Urinary bladder (tissue), 4 donors: ENCODE measurements around the gene SLC7A6OS. TPM values are rescaled to one million over a fixed set of nuclear protein-coding genes. Genes with fewer than 3 reads are reported as not detected.

Experiments used
- DNase-seq: peaks from one replicate; pipeline ENCODE4 v3.0.0-alpha.2; 2015; ENCODE audit errors: extremely low spot score
- H3K27ac ChIP-seq: one replicate; pipeline ENCODE4 v1.5.1; 2013; ENCODE audit warnings: low read depth, mild to moderate bottlenecking, moderate library complexity
- H3K36me3 ChIP-seq: one replicate; pipeline ENCODE4 v1.6.1; 2013; ENCODE audit warnings: mild to moderate bottlenecking, moderate library complexity; ENCODE audit not compliant: insufficient read depth
- H3K4me1 ChIP-seq: one replicate; pipeline ENCODE4 v1.6.1; 2013; ENCODE audit warnings: mild to moderate bottlenecking, moderate library complexity; ENCODE audit not compliant: insufficient read depth
- H3K4me3 ChIP-seq: one replicate; pipeline ENCODE4 v1.5.1; 2013; ENCODE audit warnings: low read depth, low read length
- WGBS: extraction: QIAGEN DNeasy Blood & Tissue Kit; methylation state at CpG from one replicate; pipeline ENCODE4 v1.1.7; 2013; 5-methylcytosine and 5-hydroxymethylcytosine counted together
- polyA plus RNA-seq: library from polyadenylated mRNA; stranded (reverse); fragments of 200-250 nt; gene quantifications from one replicate; pipeline ENCODE4 v1.2.3, GENCODE V29; 2013
- total RNA-seq: library from RNA; depleted of rRNA; stranded (reverse); fragments of >200 nt; gene quantifications from one replicate; pipeline ENCODE4 v1.2.3, GENCODE V29; 2014
- donor health status: healthy with polysubstance abuse.
- donor health status: healthy.

The SLC7A6OS gene
- total and polyA plus RNA-seq, 2 donors, result 9.8 to 15.0 TPM

- H3K36me3 ChIP-seq, result peaks cover 11% of the 10 kb centered on the region
- H3K4me3 ChIP-seq, result no peak overlapping the region
- no peaks in the 10 kb centered on the region for H3K4me1 ChIP-seq
- 90% methylated on average over 10 of the region's 10 CpGs for WGBS
- no peak overlapping the region for H3K27ac ChIP-seq
- DNase-seq, result no peak
Observed at GRCh38 chr16:68349838-68350410, 39.2 kb upstream of the SLC7A6OS start.

GRCh38 chr16:68348639-68349445 lies 38.1 kb upstream of the SLC7A6OS start:
- no peak for DNase-seq
- no peak overlapping the region for H3K4me3 ChIP-seq
- WGBS, result 93% methylated on average over 27 of the region's 27 CpGs
- peaks cover 8% of the 10 kb centered on the region for H3K36me3 ChIP-seq
- H3K27ac ChIP-seq, result no peak overlapping the region
- H3K4me1 ChIP-seq, result no peaks in the 10 kb centered on the region

DNA sequence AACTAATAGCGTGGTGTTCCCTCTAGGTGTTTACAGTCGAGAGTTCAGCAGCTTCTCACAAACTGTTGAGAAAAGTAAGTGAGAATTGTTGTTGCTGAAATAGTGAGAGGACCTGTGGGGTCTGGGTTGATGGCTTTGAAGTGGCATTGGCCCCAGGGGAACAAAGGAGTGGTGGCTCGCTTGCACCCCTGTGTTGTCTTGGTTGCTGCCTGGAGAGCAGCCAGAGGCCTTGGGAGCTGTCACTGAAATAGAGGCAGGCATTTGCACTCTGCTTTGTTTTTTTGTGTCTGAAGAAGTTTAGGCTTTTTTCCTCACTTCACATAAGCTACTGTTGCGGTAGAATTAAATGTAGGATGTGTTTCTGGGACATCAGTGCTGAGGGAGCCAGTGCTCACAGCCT lies 36.9 kb upstream of the SLC7A6OS start:
- DNase-seq, result no peak
- Histone ChIP-seq H3K4me3 (no peak overlapping the region), H3K36me3 (peaks cover 5% of the 10 kb centered on the region), H3K4me1 (no peaks in the 10 kb centered on the region), H3K27ac (no peak overlapping the region)
- 84% methylated on average over 4 of the region's 4 CpGs for WGBS

DNA sequence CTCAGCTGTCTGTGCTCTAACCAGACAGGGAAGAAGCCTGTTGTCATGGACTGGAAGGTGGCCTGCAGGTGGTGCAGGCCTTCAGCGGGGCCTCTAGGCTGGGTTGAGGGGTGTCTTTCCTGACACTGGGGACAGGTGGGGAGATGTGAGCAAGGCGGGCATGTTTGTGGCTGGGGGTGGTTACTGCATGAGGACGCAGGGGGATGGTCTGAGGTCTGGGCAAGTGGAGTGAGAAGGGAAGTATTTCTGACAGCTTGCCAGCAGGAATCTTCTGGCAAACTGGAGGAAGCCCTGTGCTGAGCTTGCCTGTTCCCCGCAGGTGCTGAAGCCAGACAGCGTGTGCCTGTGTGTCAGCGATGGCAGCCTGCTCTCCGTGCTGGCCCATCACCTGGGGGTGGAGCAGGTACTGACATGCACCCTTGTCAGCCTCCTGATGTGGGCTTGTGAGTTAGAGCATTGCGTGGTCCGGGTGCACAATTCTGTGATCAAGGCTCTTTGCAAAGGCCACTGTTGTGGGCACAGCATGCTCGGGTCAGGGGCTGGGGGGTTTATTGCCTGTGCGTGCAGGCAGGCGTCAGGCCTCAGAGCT lies 36.2 kb upstream of the SLC7A6OS start:
- no peak for DNase-seq
- peaks cover 8% of the 10 kb centered on the region for H3K36me3 ChIP-seq
- no peak overlapping the region for H3K27ac ChIP-seq
- no peaks in the 10 kb centered on the region for H3K4me1 ChIP-seq
- H3K4me3 ChIP-seq, result no peak overlapping the region
- 88% methylated on average over 12 of the region's 12 CpGs for WGBS

DNA sequence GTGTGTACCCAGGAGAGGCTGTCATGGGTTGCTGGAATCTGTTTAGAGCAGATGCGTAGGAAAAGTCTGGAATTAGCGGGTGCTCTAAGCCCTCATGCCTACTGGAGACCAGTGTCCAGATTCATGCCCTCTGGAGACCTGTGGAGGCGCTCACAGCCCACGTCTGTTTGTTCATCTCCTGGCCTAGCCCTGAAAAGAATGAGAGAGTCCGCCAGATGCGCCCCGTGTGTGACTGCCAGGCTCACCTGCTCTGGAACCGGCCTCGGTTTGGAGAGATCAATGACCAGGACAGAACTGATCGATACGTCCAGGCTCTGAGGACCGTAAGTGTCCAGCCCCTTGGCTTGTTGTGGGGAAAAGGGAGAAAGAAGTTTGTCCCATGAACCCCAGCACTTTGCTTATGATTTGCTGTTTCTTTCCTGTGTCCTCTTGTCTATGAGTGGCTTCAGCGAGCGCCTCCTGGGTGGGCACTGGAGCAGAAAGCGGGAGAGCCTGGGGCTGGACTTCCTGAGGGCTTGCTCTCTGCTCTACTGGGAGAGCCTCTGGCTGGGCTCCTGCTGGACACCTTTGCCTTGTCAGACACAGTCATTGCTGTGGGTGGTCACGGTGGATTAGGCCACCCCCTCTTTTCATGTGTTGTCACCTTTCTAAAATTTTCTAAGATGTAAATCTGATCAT lies 35.4 kb upstream of the SLC7A6OS start:
- H3K36me3 ChIP-seq, result peaks cover 8% of the 10 kb centered on the region
- DNase-seq, result no peak
- H3K4me3 ChIP-seq, result no peak overlapping the region
- 95% methylated on average over 16 of the region's 16 CpGs for WGBS
- no peak overlapping the region for H3K27ac ChIP-seq
- no peaks in the 10 kb centered on the region for H3K4me1 ChIP-seq

DNA sequence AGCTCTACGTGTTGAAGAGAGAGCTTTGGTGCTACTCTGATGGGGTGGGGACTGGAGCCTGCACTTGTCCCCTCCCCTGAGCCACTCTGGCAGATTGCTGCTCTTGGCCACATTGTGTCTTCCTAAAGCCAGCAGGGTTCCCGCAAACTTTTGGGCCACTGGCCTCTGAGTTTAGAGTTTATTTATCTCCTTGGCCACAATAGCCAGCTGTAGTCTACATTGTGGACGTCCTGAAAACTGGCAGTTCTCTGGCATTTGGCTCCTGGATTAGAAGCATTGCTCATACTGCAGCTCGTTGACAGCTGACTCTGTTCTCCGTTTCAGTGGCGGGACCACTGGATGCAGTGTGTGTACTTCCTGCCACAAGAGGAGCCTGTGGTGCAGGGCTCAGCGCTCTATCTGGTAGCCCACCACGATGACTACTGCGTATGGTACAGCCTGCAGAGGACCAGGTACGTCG lies 34.6 kb upstream of the SLC7A6OS start:
- Histone ChIP-seq H3K27ac (no peak overlapping the region), H3K4me3 (no peak overlapping the region), H3K36me3 (peaks cover 8% of the 10 kb centered on the region), H3K4me1 (no peaks in the 10 kb centered on the region)
- no peak for DNase-seq
- WGBS, result 73% methylated on average over 11 of the region's 11 CpGs

DNA sequence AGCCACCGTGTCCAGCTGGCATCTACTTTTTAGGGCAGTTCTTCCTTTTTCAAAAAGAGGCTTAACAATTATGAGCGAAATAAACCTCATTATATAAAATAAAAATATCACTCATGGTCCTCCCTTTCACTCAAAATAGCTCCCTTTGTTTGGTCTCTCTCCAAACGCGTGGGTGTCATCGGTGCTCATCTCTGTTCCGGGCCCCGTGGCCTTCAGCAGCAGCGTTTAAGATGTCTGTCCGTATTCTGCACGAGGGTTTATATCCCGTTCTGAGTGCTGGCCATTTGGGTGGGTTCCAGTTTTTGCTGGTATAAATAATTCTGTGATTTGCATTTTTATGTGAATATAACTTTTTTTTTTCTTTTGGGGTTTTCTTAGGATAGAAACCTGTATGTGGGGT lies 33.5 kb upstream of the SLC7A6OS start:
- Histone ChIP-seq H3K36me3 (peaks cover 9% of the 10 kb centered on the region), H3K4me1 (no peaks in the 10 kb centered on the region), H3K4me3 (no peak overlapping the region), H3K27ac (no peak overlapping the region)
- 77% methylated on average over 11 of the region's 11 CpGs for WGBS
- DNase-seq, result no peak

DNA sequence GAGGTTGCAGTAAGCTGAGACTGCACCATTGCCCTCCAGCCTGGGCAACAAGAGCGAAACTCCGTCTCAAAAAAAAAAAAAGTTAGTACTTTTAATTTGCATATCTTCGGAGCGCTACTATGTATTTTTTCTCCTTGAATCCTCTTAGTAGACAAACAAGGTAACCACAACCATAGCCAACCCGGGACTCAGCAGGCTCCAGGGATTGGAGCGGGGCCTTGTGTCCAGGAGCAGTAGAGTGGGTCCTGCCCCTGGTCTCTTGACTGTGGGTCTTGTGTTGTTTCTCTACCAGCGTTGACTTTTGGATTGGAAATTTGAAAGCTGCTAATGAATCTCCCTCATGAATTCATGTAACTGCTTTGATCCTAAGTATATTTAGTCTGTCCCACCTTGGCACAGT lies 32.4 kb upstream of the SLC7A6OS start:
- no peak for DNase-seq
- WGBS, result 95% methylated on average over 7 of the region's 7 CpGs
- H3K36me3 ChIP-seq, result peaks cover 8% of the 10 kb centered on the region
- no peak overlapping the region for H3K4me3 ChIP-seq
- H3K27ac ChIP-seq, result no peak overlapping the region
- H3K4me1 ChIP-seq, result no peaks in the 10 kb centered on the region

- DNase-seq, result no peak
- Histone ChIP-seq H3K4me1 (no peaks in the 10 kb centered on the region), H3K36me3 (peaks cover 10% of the 10 kb centered on the region), H3K27ac (no peak overlapping the region), H3K4me3 (no peak overlapping the region)
- WGBS, result 89% methylated on average over 7 of the region's 7 CpGs
Observed at GRCh38 chr16:68342620-68343019, 31.9 kb upstream of the SLC7A6OS start.

- H3K27ac ChIP-seq, result no peak overlapping the region
- H3K4me3 ChIP-seq, result no peak overlapping the region
- 94% methylated on average over 13 of the region's 13 CpGs for WGBS
- no peaks in the 10 kb centered on the region for H3K4me1 ChIP-seq
- no peak for DNase-seq
- H3K36me3 ChIP-seq, result peaks cover 7% of the 10 kb centered on the region
Observed at GRCh38 chr16:68339214-68339613, 28.5 kb upstream of the SLC7A6OS start.

DNA sequence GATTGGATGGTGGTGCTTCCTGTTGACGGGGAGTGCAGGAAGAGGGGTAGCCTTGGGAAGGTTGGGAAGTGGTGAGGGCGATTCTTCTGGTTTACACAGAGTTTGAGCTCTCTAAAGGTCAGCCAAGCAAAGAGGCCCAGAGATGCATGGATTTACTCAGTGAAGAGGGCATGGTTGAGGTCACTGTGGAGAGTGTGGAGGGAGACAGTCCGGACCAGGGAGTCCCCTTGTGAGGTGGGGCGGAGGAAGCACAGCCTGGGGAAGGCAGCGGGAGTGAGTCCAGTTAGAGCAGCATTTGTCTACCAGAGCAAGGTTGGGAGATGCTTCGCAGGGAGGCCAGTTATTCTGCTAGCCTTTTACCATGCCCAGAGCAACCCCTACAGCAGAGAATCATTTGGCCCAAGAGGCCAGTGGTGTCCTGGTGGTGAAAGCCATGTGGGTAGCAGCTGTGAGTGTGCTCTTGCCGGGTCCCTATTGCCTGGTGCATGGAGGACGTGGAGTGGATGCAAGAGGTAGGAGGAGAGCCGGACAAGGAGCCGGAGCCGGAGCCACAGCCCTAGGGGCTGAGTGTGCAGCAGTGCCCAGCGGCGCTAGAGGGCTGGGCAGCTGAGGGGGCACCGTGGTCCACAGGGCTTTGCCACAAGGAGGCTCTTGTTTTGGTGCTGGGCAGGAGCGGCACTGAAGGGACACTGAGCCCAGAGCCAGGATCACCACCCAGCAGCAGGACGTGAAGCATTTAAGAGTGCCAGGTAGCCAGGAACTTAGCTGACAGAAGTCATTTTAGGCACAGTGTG lies 27.8 kb upstream of the SLC7A6OS start:
- DNase-seq, result no peak
- no peak overlapping the region for H3K4me3 ChIP-seq
- no peak overlapping the region for H3K27ac ChIP-seq
- WGBS, result 96% methylated on average over 16 of the region's 16 CpGs
- peaks cover 7% of the 10 kb centered on the region for H3K36me3 ChIP-seq
- no peaks in the 10 kb centered on the region for H3K4me1 ChIP-seq

- Histone ChIP-seq H3K27ac (no peak overlapping the region), H3K4me1 (no peaks in the 10 kb centered on the region), H3K36me3 (peaks cover 4% of the 10 kb centered on the region), H3K4me3 (no peak overlapping the region)
- no peak for DNase-seq
- WGBS, result 90% methylated on average over 5 of the region's 5 CpGs
Observed at GRCh38 chr16:68335175-68335574, 24.4 kb upstream of the SLC7A6OS start.
